GM12875 (cell line): ENCODE results near the gene KRTAP6-2.

ENCODE experiments used
- H3K4me3 ChIP-seq: one replicate; pipeline ENCODE4 v1.5.1; 2011; ENCODE audit warnings: low read depth, low read length, control low read depth
- CTCF ChIP-seq: IDR thresholded peaks from 2 replicates; pipeline ENCODE4 v1.5.1; 2011; ENCODE audit warnings: low read depth, mild to moderate bottlenecking, control low read depth, inconsistent platforms, low read length, moderate library complexity, borderline replicate concordance; ENCODE audit not compliant: insufficient read depth

Gene KRTAP6-2

DNA sequence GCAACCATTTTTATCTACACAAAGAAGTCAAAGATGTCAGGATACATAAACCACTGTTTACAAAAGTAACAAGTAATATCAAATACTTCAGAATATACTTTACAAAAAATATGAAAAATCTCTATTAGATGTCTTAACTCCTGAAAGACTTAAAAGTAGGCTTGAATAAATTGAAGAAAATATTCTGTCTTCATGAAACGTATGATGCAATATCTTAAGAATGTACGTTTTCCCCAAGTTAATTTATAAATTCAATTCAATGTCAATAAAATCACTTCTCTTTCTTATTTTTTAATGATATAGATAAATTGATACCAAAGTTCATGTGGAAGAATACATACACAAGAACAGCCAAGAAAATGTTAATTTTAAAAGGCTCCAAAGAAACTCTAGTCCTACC lies 43.6 kb downstream of the KRTAP6-2 start:
- H3K4me3 ChIP-seq = no peak overlapping the region
- no peak for TF ChIP-seq CTCF

GRCh38 chr21:30552782-30553181 lies 45.9 kb downstream of the KRTAP6-2 start:
- no peak for TF ChIP-seq CTCF
- no peak overlapping the region for H3K4me3 ChIP-seq
